ENCODE measurements around the gene ZNF615. TPM values are rescaled to one million over a fixed set of nuclear protein-coding genes. Genes with fewer than 3 reads are reported as not detected.

ZNF615 gene
- total RNA-seq, 1 experiment from 2014 or later, result 11.3 TPM

DNA sequence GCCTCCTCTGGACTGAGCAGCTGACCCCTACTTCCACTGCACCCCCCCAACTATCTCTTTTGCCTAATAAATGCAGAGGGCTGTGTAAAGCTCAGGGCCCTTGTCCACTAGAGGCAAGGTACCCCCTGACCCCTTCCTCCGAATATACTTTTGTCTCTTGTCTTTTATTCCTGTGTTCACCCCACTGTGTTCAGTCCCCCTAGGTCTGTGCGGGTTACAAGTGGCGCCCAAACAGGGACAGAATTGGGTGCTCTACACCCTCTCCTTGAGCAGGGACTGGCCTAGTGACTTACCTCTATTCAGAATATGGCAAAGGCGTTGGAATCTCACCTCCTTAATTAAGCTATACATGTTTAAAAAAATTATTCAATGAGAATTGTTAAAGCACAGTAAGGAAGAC is 36.4 kb downstream of the ZNF615 start:
- TF ChIP-seq, protein P1, sequence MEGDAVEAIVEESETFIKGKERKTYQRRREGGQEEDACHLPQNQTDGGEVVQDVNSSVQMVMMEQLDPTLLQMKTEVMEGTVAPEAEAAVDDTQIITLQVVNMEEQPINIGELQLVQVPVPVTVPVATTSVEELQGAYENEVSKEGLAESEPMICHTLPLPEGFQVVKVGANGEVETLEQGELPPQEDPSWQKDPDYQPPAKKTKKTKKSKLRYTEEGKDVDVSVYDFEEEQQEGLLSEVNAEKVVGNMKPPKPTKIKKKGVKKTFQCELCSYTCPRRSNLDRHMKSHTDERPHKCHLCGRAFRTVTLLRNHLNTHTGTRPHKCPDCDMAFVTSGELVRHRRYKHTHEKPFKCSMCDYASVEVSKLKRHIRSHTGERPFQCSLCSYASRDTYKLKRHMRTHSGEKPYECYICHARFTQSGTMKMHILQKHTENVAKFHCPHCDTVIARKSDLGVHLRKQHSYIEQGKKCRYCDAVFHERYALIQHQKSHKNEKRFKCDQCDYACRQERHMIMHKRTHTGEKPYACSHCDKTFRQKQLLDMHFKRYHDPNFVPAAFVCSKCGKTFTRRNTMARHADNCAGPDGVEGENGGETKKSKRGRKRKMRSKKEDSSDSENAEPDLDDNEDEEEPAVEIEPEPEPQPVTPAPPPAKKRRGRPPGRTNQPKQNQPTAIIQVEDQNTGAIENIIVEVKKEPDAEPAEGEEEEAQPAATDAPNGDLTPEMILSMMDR (conservative IDR thresholded peaks at IDR 0.05), result no peak
- no peak overlapping the region for H2AK5ac ChIP-seq (ENCODE audit: insufficient read length, low read length)
- H2BK20ac ChIP-seq (ENCODE audit: low read depth, low read length, poor library complexity, severe bottlenecking), result no peak overlapping the region
- H3K9me3 ChIP-seq (ENCODE audit: control insufficient read depth, low read depth, low read length), result peaks cover 66% of the 10 kb centered on the region
- no peaks in the 10 kb centered on the region for H3K23me2 ChIP-seq (ENCODE audit: insufficient read length, low read depth, low read length, poor library complexity, severe bottlenecking)
- H3T11ph ChIP-seq (ENCODE audit: low read length), result no peak overlapping the region
- no peaks in the 10 kb centered on the region for H3K4me1 ChIP-seq (ENCODE audit: insufficient read depth, low read length)
- WGBS (ENCODE audit: extremely low coverage, insufficient read length, low lambda C conversion rate), result no CpG with 5 or more reads among the region's 4 CpGs
- H3K14ac ChIP-seq (ENCODE audit: insufficient read depth, low read length), result no peak overlapping the region
- Mint-ChIP-seq H3K4me3 (no peak overlapping the region), H3K4me1 (no peaks in the 10 kb centered on the region), H3K9me3 (peaks cover 78 to 83% of the 10 kb centered on the region in 2 experiments), H3K27me3 (ENCODE audit: low read depth) (no peaks in the 10 kb centered on the region), H3K27ac (no peak overlapping the region), H3K36me3 (ENCODE audit: insufficient read depth in 1 of 3, low read depth in 3 of 3) (peaks cover 75 to 86% (median 84%) of the 10 kb centered on the region in 3 experiments)
- no peaks in the 10 kb centered on the region for H4K20me1 ChIP-seq (ENCODE audit: control insufficient read depth, insufficient read depth, insufficient read length)
- no peak overlapping the region for H2BK5ac ChIP-seq (ENCODE audit: insufficient read length, low read length)
- H3K79me2 ChIP-seq (ENCODE audit: insufficient read depth, low read length), result no peaks in the 10 kb centered on the region
- DNase-seq, result no peak
- H2BK15ac ChIP-seq (ENCODE audit: low read depth, low read length), result no peak overlapping the region
- H2BK120ac ChIP-seq (ENCODE audit: low read depth, low read length, poor library complexity, severe bottlenecking), result no peak overlapping the region
- no peak overlapping the region for H2BK12ac ChIP-seq (ENCODE audit: insufficient read length, low read depth, low read length)
- no peak overlapping the region for H3K9ac ChIP-seq (ENCODE audit: extremely low read depth, insufficient read length, low read length)
- H3K18ac ChIP-seq (ENCODE audit: insufficient read length, low read depth, low read length), result no peak overlapping the region
- H4K91ac ChIP-seq (ENCODE audit: insufficient read length, low read depth, low read length), result no peak overlapping the region
- H4K8ac ChIP-seq (replicated peaks; ENCODE audit: insufficient read length, low read depth, low read length), result no peak overlapping the region
- no peak overlapping the region for H3K56ac ChIP-seq (ENCODE audit: insufficient read length, low read depth, low read length)
- no peak overlapping the region for H3K4me2 ChIP-seq (ENCODE audit: insufficient read depth, insufficient read length, low read length)
- no peak overlapping the region for H3K4ac ChIP-seq (ENCODE audit: low read depth, low read length)
- no peaks in the 10 kb centered on the region for H3K27me3 ChIP-seq (ENCODE audit: insufficient read depth, low read length)
- H3K23ac ChIP-seq (ENCODE audit: insufficient read length, low read depth, low read length), result no peak overlapping the region
- no peak overlapping the region for H2AFZ ChIP-seq (ENCODE audit: low read length)
- H4K5ac ChIP-seq (ENCODE audit: insufficient read length, low read depth, low read length), result no peak overlapping the region
- H3K79me1 ChIP-seq (ENCODE audit: insufficient read depth, low read depth, low read length, poor library complexity, severe bottlenecking), result no peaks in the 10 kb centered on the region
- no peak overlapping the region for H3K27ac ChIP-seq (ENCODE audit: insufficient read length, low read depth, low read length)

Measured in H9 (cell line).